GDM1 (cell line): ENCODE measurements around the gene GPS1.
A peak's percentile ranks its signal among the peaks of the same experiment; 100 is the strongest.

Experiments
- DNase-seq: peaks from one replicate; lab custom pipeline; 2025; lab: John Stamatoyannopoulos, UW

The GPS1 gene

DNA sequence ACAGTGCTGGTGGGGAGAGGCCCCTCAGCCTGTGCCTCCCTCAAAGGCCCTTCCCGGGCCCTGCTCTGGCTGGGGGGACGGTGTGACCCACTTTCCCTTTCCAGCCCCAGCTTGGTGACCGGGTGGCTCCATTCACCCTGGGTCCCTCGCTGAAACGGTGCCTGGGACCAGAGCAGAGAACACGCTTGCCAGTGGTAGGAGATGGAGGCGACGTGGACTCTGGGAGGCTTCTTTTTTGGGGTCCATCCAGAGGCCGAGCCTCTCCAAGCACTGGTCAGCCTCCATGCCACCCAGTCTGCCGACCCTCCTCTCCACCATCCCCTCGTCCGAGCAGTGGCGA lies 36.8 kb upstream of the GPS1 start:
- no peak for DNase-seq

DNA sequence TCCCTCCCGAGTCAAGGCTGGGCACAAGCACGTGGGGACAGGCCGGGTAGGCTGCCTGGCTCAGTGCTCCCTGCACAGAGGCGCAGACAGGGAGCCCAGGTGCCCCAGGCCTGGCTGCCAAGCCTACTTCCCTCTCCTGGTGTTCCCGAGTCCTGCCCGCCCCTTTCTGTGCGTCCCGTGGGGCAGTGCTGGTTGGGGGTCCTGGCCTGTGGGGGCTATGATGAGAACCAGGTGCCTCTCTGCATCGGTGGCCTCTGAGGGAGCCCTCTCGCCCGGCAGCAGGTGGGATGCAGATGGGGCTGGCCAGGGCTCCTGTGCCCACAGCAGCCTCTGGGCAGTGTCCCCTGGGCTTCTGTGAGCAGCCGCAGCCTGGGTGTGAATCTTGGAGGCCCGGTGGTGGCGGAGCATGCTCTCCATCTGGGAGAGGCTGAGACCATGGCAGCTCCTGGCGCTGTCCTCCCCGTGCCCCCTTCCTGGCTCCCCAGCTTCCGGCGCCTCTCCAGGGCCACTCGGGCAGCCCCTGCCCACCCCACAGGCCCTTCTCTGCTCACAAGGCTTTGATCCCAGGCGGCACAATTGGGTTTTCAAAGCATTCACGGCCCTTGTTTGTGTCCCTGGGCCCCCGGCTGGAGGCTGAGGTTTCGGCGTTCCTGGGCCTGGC lies 36.3 kb upstream of the GPS1 start:
- no peak for DNase-seq

DNA sequence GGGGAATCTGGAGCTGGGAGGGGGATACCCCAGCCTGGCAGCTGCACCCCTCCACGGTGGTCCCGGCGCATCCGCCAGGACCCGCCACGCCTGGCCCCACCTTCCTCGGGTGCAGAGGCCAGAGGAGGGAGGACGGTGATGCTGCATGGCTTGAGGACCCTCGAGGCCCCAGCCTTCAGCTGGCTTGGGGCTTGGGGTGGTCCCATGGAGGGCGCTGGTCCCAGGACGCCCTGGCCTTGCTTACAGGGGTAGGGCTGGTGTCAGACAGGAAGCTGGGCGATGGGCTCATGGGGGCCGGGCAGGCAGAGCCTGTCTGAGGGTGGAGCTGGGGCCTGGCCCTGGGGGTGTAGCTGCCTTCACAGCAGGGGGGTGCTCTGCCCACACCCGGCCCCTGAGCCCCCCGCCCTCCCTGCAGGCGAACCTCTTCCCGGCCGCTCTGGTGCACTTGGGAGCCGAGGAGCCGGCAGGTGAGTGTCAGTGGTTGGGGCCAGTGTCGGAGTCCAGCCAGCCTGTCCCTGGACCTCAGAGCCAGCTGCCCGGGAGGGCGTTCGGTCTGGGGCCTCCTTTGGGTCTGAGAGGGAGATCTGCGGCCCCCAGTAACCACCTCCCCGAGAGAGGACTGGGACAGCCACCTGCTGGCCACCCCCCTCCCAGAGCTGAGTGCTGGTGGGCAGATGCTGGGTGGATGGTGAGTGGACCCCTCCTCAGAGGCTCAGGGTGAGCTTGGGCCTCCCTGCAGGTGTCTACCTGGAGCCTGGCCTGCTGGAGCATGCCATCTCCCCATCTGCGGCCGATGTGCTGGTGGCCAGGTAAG lies 35.4 kb upstream of the GPS1 start:
- DNase-seq: no peak

DNA sequence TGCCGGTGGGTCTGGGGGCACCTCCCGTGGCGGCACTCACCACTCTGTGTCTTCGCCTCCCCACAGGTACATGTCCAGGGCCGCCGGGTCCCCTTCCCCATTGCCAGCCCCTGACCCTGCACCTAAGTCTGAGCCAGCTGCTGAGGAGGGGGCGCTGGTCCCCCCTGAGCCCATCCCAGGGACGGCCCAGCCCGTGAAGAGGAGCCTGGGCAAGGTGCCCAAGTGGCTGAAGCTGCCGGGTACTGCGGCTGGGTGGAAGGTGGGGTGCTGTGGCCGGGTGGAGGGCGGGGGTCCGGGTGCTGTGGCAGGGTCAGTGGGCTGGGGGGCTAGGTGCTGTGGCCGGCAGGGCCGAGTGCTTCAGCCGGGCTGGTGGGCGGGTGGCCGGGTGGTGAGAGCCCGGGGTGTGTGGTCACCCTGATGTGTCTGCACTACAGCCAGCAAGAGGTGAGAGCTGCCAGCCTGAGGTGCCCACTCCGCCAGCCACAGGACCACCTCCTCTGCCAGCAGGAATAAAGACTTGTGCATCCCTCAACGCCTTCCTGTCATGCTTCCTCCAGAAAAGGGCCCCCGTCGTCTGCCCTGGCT lies 34.7 kb upstream of the GPS1 start:
- DNase-seq: no peak

- DNase-seq: no peak
These were observed 34.0 kb upstream of the GPS1 start for GRCh38 chr17:82017612-82018151.

DNA sequence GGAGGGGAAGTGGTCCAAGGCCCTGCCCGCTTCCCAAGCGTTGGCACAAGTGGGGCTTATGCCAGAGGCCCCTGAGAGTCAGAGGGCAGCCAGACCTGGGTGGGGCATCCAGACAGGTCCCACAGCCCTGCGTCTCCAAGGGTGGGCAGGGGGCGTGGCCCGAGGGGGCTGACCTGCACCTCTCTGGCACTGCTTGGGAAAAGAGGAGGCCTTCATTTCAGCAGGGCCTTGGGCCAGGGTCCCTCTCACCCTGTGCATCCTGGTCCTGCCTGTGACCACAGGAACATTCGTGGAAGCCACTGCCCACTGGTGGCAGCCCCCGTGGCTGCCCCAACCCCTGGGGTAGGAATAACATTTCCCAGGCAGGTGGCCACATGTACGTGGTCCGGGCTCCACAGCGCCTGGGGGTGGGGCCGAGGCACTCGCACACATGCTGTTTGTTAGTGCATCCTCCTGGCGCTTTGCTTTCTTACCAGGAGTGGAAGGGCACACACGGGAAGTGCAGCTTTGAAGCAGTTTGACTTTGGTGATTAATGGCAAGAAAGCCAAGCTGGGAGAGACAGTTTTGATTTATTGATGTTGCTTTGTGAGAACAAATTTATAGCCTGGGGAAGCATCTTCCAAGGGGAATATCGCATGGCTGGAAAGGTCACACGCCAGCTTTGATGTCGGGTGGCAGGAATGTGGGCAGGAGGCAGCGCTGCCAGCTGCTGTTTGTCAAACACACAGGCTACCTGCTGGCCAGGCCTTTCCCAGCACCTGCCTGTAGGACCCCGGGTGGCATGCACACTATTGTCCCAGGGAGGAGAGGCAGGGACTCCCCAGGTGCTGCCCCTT lies 33.3 kb upstream of the GPS1 start:
- DNase-seq: no peak

- DNase-seq: no peak
These were observed 32.6 kb upstream of the GPS1 start for GRCh38 chr17:82018989-82019689.

GRCh38 chr17:82019690-82020571 lies 31.8 kb upstream of the GPS1 start:
- DNase-seq: peak; percentile 45

- no peak for DNase-seq
These were observed 31.1 kb upstream of the GPS1 start for GRCh38 chr17:82020572-82021106.

GRCh38 chr17:82021107-82021899 lies 30.4 kb upstream of the GPS1 start:
- peak; percentile 33 for DNase-seq

GRCh38 chr17:82021900-82022309 lies 29.8 kb upstream of the GPS1 start:
- no peak for DNase-seq

DNA sequence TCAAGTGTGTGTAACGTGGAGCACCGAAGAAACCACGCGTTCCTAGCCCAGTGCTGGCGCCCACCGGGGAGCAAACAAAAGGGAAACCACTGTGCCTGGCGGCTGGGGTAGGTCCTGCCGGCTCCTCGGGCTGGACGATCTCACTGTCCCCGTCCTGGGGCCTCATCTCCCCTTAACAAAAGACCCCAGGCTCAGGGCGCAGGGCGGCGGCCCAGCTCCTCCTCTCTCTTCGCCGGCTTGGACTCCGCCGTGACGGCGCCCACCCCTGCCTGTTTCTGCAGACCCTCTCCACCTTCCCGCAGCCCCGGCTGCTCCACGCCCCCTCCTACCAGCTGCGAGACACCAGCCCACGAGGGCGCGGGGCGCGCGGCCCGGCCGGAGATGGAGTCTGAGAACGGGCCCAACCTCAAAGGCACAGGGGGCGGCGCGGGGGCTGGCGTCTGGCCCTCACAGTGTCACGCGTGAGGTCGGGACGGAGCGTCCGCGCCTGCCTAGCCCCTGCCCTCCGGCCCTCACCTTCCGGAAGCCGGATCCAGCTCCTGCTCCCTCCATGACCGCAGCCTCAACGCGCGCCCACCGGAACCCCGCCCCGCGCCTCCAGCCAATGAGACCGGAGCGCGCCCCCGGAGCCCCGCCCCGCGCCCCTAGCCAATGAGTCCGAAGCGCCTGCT lies 29.3 kb upstream of the GPS1 start, which contains the start of gene CENPX:
TSS of gene CENPX (minus strand) at position 569 of the 671 bp plus-strand sequence. CDS start at position 552, 17 bp downstream.
- DNase-seq: no peak

- peak; percentile 100 for DNase-seq
These were observed 28.7 kb upstream of the GPS1 start, which contains the start of gene LRRC45 for GRCh38 chr17:82022981-82023446. Gene LRRC45, plus strand, starts transcription at chr17:82023305. Its CDS starts 339 bp downstream, at chr17:82023644.

- peak; percentile 14 for DNase-seq
These were observed 28.1 kb upstream of the GPS1 start for GRCh38 chr17:82023447-82024241.

DNA sequence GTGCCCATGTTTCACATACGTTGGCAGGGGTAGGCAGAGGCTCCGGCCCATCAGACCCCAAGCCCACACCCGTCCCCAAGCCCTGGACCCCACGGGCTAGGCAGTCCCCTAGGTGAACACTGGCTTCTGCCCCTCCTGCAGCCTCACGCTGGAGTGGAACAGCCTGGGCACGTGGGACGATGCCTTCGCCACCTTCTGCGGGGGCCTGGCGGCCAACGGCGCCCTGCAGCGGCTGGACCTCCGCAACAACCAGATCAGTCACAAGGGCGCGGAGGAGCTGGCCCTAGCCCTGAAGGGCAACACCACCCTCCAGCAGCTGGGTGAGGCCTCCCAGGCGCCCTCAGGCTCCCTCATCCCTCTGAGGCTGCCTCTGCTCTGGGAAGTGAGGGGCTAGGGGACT lies 26.8 kb upstream of the GPS1 start:
- DNase-seq: no peak

- DNase-seq: no peak
These were observed 26.1 kb upstream of the GPS1 start for GRCh38 chr17:82025401-82026107.

GRCh38 chr17:82028246-82028645 lies 23.5 kb upstream of the GPS1 start:
- no peak for DNase-seq
